ENCODE measurements around the gene RAB11A.

Gene RAB11A

DNA sequence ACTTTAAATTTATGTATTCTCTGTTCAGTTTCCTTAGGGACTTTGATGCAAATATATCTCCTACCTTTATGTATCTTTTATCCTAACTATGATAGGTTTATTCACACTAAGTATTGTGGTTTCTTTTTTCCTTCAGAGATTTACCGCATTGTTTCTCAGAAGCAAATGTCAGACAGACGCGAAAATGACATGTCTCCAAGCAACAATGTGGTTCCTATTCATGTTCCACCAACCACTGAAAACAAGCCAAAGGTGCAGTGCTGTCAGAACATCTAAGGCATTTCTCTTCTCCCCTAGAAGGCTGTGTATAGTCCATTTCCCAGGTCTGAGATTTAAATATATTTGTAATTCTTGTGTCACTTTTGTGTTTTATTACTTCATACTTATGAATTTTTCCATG, 18.3 kb downstream of the RAB11A start:
- DNase-seq, result peak; percentile 55

DNA sequence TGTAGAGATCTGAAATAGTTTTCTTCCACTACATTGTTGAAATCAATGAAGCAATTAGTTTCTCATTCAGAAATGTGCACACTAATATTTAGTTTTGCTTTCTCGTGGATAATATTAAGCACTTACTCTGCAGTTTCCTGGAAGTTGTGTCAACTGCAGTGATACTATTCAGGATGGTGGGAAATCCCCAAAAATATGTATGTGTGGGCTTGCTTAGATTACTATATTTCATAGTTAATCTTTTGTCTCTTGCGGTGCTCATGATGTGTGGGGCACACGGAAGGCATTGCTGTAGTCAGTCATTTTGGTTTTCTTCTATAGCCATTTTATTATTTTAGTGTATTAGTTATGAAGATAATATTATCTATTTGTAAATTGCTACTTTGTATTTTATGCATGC, 19.7 kb downstream of the RAB11A start:
- no peak for DNase-seq

DNA sequence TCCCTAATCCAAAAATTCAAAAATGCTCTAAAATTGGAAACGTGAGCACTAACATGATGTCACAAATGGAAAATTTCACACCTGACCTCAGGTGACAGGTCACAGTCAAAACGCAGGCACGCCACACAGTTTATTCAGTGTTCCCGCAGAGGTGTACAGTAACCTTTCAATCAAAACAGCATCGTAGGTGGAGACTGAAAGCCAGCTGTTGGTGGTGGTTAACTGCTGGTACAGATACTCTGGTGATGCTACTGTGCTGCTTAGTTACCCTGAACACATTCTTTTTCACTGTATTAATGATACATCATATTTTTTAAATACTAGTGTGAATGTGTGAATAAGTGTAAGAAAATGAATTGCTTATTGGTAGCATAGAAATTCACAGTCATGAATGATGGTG, 23.8 kb downstream of the RAB11A start:
- no peak for DNase-seq

DNA sequence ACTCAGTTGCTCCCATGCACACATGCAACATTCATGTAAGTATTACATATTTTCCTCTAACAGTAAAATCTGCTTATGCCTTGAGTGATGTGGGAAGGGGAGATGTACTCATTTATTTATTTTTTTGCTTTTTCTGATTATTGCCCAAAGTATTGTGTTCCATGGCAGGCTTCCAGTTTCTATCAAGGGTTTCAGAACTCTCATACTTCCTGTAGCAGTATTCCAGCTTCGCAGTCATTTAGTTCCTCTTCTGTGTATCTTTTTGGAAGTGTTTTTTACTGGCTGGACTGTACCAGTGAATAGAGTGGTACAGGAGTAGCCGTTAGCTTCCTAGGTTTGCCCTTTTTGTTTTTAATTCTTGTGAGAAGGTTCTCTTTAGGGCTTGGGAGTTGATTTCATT, 26.9 kb downstream of the RAB11A start:
- no peak for DNase-seq

DNA sequence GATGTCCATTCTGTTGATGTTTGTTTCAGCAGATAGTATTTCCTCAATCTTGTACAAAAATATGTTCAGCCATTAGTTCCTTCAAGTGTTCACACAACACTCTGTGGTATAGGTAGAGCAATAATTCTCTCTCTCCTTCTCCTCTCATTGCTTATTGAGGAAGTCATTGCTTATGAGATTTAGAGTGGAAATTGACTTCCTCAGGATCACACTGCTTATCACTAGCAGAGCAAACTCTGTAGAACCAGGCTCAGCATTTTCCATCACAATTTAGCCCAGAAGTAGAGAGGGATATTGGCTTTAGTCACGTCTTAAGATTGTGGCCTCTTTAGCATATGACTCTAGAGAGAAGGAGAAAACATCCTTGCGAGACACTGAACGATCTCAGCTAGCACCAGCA, 31.2 kb downstream of the RAB11A start:
- no peak for DNase-seq

DNA sequence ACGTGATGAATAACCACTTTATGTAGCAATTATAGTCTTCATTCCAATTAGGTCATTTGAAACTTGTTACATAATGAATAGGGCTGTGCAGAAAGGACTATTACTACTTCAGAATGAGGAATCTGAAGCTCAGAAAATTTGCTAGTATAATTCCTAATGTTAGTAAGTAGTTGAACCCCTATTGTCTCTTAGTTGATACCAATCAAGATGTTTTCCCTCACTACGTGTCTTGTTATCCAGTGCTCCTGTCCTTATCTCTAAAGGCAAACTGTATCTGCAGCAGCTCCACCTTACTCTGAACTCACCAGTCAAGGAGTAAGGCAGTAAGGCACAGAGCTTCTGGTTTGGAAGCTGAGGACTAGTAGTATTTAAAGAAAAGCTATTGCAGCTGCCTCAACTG, 32.0 kb downstream of the RAB11A start:
- no peak for DNase-seq

DNA sequence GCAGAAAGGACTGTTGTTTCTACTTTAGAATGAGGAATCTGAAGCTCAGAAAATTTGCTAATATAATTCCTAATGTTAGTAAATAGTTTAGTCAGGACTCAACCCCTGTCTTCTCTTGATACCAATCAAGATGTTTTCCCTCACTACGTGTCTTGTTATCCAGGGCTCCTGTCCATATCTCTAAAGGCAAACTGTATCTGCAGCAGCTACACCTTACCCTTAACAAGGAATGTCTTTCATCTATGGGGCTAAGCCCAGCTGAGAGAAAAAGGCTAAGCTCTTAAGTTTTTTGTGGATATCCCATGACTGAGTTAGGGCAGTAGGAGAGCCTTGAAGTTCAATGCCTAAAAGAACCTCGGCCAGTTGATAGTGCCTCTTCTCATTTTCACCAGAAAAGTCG, 32.5 kb downstream of the RAB11A start:
- no peak for DNase-seq

DNA sequence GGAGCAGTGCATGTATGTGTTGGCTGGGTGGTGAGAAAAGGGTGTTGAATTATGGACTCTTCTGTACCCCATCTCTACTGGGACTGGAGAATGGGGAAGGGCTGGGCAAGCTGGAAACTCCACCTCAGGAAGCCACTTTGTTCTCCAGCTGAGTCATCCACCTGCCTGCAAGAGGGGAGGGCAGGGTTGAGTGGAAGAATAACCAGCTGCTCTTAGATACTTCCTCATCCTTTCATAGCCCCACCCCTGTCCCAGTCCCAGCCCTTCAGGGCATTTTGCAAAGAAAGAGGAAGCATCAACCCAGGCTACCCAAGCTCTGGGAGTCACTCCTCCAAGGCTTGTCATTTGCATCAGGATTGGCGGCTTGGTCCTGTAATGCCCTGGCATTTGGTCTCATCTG, 33.1 kb downstream of the RAB11A start:
- DNase-seq, result peak; percentile 29

DNA sequence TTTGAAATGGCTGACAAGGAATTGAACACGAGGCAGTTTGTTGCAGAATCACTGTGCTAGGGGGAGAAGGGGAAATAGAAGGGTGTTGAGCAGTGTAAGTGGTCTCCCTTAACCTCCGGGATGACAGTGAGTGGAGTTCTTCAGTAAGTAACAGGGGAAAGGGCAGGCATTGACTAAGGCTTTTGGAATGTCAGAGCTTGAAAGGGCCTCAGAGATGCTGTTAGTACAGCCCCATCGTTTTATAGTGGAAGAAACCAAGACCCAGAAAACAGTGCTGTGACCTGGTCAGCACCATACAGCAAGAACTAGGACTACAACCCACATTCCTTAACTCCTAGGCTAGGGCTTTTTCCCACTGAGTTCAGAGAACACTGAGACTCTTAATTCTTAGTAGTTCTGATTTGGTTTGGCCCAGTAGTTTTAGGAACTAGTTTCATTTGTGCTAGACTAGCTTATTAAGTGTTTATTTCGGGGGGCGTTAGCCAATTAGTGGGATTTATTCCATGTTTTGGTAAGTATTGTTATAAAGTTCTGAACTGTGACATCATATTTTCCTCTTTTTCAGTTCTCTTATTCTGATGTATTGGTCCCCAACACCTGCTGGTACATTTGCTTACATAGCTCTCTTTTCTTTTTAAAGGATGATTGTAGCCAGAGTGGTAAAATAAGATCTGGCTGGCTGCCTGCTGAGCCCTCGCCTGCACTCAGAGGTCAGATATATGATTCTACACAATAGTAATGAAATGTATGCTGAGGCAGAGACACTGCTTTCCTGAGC, 34.2 kb downstream of the RAB11A start:
- DNase-seq, result no peak

DNA sequence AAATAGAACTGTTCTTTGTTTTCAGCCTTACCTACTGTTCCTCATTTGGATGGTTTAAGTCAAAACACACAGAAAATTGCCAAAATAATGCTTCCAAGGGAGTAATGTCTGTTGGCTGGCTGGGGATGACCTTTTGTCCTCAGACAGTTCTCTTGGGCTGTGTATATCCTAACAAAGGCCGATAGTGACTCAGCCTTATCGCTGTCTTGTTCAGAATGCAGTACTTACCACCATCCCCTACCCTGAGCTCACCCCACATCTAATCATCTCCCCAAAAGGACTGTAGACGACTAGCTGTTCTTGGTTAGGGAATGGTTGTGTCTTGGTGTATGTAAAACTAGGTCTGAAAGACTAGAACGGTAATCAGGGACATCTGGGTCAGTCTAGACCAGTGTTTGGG, 35.0 kb downstream of the RAB11A start:
- DNase-seq, result no peak

DNA sequence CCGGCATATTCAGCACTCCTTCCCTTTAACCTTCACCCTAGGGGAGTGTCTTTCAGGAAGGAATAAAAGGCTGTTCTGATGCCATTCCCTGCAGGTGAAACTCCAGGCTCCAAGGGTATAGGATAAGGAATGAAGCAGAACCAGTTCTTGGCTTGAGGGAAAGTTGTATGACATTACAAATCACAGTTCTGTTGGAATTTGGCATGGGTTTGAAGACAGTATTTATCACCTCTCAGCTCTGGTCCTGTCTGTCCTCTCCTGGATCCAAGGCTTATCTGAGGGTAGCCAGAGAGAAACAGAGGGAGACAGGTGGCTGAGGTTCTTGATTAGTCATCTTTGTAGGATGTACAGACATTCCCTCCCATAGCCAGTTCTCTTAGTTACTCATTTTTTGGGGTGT, 37.1 kb downstream of the RAB11A start:
- no peak for DNase-seq

DNA sequence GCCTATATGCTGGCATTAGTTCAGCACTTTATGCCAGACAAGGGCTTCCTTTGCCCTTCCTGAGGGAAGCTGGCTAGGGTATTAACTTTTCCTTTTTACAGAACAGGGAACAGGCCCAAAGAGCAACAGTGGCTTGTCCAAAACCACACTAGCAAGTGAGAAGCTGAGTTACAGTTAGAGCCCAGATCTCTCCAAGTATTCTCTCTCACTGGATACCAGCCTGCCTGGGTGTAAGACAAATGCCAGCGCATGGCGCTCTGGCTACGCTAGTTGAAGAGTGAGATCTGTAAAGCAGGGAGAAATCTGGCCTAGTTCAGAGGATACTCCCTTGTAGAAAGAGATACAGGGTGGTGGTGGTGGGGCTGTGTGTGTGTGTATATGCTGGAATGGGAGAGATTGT, 38.4 kb downstream of the RAB11A start:
- no peak for DNase-seq

DNA sequence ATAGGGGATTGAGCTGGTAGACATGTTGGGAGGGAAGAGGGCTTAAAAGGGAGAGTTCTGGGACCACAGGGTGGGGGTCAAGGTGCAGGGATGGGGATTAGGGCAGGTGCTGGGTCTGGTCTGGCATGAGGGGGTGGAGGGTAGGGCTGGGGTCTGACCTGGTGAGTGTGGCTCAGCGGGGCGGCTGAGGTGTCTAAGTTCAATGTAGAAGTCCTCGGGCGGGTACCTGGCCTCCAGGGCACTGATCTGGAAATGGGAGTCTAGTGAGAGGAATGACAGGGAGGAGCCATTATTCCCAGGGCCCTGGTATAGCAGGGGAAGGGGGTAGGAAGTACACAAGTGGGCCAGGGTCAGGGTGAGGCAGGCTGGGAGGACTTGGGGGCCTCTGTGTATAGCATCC, 39.6 kb downstream of the RAB11A start:
- no peak for DNase-seq

DNA sequence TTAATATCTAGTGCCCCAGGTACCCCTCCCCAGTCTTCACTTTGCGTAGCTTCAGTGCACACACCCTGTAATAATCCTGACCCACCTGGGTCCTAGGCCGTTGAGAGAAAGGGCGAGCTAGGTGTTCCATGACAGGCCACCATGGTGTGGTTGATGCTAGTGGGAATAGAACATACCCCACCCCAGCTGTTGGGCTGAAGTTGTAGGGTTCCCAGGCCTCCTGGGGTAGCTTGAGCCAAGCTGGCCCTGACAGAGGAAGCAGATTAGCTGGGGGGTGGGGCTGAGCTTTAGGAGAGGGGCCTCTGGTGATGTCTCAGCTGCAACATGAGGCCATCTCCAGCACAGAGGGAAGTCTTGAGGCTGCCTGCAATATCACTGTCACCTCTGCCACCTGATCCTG, 40.5 kb downstream of the RAB11A start:
- DNase-seq, result no peak

DNA sequence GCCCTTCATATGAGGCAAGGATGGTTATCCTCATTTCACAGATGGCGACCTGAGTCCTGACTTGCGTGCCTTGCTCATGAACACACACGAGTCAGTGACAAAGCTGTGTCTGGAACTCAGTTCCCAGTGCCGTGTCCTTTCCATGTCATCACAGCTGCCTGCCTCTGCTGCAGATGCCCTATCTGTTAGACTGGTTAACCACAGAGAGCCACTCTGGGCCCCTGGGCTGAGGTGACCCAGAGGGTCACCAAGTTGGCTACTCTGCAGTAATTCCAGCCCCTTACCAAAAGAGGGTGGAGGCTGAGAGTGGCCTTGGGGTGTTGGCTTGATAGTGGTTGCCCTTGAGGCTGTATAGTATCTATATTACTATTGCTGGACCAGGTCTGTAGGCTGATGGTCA, 41.0 kb downstream of the RAB11A start:
- DNase-seq, result no peak

DNA sequence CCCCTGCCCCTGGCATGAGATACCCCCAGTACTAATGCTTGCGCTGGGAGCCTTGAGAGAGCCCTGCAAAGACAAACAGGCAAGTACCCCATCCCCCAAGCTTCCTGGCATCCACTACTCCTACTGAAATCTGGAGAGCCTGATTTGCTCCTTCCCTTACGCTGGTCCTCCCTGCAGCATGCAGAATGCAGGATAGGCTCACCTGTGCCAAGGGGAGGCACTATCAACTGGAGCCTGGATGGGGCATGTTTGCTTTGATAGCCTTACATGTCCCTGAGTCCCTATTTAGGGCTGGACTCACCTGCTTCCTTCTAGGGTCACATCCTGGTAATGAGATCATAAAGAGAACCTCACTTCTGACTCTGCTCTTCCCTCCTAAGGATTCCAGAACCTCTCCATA, 42.9 kb downstream of the RAB11A start:
- DNase-seq, result no peak

DNA sequence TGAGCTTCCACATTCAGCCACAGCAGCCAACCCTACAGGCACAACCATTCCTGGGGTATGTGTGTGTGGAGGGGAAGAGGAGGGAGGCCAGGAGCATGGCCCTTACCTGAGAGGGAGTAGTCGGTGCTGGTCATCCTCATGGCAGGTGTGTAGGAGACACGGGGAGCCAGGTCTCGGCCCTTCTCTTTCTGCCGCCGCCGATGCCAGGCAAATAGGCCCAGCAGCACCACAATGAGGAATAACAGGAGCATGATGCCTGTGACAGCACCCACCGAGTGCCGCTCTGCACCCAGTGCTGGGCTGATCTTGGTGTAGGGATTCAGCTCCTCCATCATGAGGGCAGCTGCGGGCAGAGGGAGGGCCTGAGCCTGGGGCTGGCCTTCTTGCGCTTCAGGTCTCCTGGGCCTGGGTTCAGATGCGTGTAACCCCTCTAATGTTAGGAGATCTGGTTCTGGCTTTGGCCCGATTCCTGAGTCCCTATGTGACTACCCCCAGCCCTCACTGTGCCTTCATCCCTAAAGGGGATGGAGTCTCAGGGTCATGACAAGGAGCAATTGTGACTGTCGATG, 44.4 kb downstream of the RAB11A start:
- DNase-seq, result no peak

DNA sequence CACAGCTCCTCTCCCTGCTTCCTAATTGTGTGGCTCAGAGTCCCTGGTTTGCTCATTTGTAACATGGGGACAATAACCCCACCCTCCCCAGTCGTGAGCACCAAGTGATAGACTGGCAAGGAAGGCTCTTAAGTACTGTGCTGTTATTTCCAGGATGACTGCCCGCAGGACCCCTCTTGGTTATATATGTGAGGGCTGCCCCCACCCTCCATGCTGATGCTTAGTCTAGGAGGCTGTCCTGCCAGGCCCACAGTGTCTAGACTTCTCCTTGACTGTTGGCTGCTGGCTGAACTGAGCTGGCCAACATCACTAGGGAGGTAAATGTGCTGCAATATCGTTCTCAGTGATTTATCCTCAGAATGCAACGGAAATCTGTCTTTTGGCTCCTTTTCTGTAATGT, 45.1 kb downstream of the RAB11A start:
- no peak for DNase-seq

DNA sequence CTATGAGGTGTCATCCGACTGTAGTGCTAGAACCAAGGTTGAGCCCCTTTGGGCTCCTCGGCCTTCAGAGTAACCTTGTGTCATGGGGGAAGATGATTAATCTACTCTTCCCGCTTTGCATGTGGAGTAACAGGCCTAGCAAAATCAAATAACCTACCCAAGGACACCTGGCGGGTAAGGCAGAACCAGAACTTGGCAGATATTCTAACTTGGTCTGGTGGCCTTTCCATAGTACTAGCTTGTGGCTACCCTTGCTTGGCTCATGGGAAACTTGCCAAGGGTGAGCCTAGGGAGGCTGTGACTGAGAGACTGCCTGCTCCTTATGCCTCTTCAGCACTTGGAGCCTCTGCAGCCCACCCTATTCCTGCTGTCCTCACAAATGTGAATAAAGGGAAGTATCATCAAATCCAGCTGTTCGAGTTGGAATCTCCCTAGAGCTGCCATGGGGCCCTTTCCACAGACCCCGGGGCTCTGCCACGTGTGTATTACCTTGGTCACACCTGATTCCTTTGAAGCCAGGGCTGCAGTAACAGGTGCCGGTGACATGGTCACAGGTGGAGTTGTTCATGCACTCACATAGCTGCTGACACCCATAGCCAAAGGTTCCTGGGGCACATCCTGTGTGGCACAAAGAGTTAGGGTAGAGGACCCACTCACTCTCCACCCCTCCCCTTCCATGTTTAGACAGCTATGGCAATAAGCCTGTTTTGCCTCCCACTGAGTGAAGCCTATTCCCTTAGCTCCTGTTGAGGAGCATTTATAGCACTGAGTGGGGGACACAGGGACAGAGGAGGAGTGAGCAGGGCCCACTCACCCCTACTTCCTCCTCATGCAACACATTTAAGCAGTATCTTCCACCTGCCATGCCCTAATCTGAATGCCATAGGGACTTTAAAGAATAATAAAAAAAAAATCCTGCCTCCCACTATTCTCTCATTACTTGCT, 46.0 kb downstream of the RAB11A start:
- DNase-seq, result no peak

DNA sequence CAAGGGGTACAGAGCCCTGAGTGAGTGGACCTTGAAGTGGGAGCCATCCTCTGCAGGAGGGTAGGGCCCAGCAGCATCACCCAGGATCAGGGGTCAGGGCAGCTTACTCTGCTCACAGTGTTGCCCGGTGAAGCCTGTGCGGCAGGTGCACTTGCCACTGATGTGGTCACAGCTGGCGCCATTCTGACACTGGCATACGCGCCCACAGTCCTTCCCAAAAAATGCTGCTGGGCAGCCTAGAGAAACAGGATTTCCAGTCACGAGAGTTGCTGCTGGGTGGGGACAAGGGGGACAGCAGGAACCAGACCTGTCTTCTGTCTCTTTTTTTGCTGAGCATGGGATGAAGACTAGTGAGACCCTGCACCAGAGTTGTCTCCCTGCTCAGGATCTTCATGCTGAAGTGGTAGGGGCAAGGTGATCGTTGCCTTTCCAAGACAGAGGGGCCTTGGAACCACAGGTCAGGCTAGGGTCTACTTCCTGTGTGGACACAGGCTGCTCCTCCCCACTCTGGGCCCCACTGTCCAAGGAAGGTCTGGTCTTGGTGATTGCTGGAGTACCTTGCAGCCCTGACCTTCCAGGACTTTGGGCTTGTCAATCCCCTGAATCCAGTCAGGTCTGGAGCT, 46.9 kb downstream of the RAB11A start:
- DNase-seq, result no peak

DNA sequence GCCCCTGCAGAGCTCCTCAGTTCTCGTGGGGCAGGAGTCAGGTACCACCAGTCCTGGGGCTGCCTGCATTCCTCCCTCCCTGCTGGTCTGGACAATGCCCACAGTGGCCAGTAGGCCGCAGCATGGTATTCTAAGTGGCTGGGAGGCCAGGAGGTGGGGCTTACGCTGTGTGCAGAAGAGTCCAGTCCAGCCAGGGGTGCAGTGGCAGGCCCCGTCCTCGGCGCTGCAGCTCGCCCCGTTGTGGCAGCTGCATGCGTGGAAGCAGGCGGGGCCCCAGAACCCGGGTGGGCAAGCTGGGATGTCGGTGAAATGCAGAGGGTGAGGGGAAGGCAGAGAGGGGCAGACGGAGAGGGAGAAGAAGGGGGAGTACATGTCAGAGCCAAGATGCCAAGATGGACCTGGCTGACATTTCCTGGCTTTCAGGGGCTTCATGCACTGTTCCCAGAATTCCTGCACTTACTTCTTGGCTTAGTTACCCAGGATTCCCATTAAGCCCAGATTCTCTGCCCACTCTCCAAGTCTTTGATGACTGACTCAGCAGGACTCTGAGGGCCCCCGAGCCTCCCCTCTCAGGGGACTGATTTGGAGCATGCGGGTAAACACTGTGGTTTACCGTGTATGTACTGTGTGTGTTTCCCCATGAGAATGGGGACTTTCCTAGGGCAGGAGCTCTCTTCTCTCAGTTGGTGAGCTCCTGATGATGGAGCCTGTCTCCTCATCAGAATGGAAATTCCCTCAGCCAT, 47.5 kb downstream of the RAB11A start:
- peak; percentile 13 for DNase-seq

DNA sequence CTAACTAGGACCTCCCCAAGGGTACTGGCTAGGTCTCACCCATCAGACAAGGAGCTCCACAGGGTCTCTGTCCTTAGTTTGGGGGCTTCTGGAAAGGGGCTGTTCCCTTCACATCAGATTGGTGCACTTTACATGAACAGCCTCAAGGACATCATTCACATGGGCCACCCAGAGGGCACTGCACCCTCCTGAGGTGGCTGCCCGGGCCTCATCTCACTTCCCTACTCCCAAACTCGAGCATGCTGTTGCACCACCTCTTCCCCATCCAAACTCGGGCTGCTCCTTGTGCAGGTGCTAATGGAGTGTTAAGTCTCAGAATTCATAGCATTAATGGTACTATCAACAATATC, 48.1 kb downstream of the RAB11A start:
- DNase-seq, result no peak

DNA sequence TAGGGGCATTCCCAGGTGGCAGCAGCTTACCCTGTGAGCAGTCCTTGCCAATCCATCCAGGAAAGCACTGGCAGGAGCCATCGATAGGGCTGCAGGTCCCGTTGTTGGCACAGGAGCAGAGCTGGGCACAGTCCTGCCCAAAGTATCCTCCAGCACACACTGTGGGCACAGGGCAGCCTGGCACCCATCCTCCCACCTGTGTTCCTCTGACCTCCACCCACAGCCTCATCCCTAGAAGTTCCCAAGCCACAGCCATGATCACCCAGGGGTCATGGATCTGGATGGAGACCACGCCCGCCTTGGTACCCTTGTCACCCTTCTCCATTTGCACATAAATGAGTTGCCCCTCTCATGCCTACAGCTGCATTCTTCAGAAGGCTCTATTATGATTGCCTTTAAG, 48.6 kb downstream of the RAB11A start:
- DNase-seq, result no peak
